Skin of body (tissue), 2 donors: ENCODE data around the gene STAMBP. TPM values are rescaled to one million over a fixed set of nuclear protein-coding genes. Genes with fewer than 3 reads are reported as not detected.
"Not testable (repeated sequence)": the region's sequence is repeated elsewhere in the genome, so short reads cannot be mapped to it uniquely, and the experiment has no call there.

Experiments
- DNase-seq: peaks from one replicate; lab custom pipeline; 2025; lab: John Stamatoyannopoulos, UW
- total RNA-seq: library from RNA; depleted of rRNA; stranded (reverse); fragments of >200 nt; gene quantifications from one replicate; pipeline ENCODE4 v1.2.3, GENCODE V29; 2014

The STAMBP gene
- total RNA-seq, 1 donor from 2014 or later = 15.5 TPM

- no peak for DNase-seq
Observed at GRCh38 chr2:73836141-73836943, 7.6 kb downstream of the STAMBP start.

- DNase-seq = no peak
Observed at GRCh38 chr2:73837847-73838585, 9.3 kb downstream of the STAMBP start.

- no peak for DNase-seq
Observed at GRCh38 chr2:73838889-73839534, 10.3 kb downstream of the STAMBP start.

GRCh38 chr2:73839653-73840411, 11.1 kb downstream of the STAMBP start:
- DNase-seq = no peak

GRCh38 chr2:73841912-73842738, 13.4 kb downstream of the STAMBP start:
- DNase-seq = no peak

- DNase-seq = no peak
Observed at GRCh38 chr2:73842739-73843019, 13.9 kb downstream of the STAMBP start.

GRCh38 chr2:73844087-73844486, 15.3 kb downstream of the STAMBP start:
- no peak for DNase-seq

- no peak for DNase-seq
Observed at GRCh38 chr2:73850009-73850408, 21.2 kb downstream of the STAMBP start.

- DNase-seq = no peak
Observed at GRCh38 chr2:73851274-73851673, 22.5 kb downstream of the STAMBP start.

- no peak for DNase-seq
Observed at GRCh38 chr2:73852020-73852419, 23.3 kb downstream of the STAMBP start.

GRCh38 chr2:73855526-73855925, 26.8 kb downstream of the STAMBP start:
- DNase-seq = no peak

- no peak for DNase-seq
Observed at GRCh38 chr2:73856214-73856613, 27.5 kb downstream of the STAMBP start.

GRCh38 chr2:73859721-73860586, 31.2 kb downstream of the STAMBP start:
- DNase-seq = no peak

- no peak for DNase-seq
Observed at GRCh38 chr2:73862987-73863386, 34.2 kb downstream of the STAMBP start.

GRCh38 chr2:73868204-73868978, 39.6 kb downstream of the STAMBP start:
- no peak for DNase-seq

- peak; percentile 44 for DNase-seq
Observed at GRCh38 chr2:73870084-73870483, 41.3 kb downstream of the STAMBP start.

GRCh38 chr2:73877071-73877802, 48.5 kb downstream of the STAMBP start:
- no peak for DNase-seq

GRCh38 chr2:73877984-73878383, 49.2 kb downstream of the STAMBP start:
- not testable (repeated sequence) for DNase-seq
